IPS-20b (cell line): ENCODE results near the gene DAPK2.

Source experiments
- H3K27ac ChIP-seq: one replicate; pipeline ENCODE4 v1.5.1; 2013; ENCODE audit warnings: low read length
- H3K27me3 ChIP-seq: 2 replicates; pipeline ENCODE4 v1.6.1; 2013; ENCODE audit warnings: mild to moderate bottlenecking, low read length, inconsistent platforms; ENCODE audit not compliant: insufficient read depth
- H3K36me3 ChIP-seq: 2 replicates; pipeline ENCODE4 v1.6.1; 2013; ENCODE audit warnings: low read depth, mild to moderate bottlenecking, inconsistent platforms, low read length, moderate library complexity; ENCODE audit not compliant: insufficient read depth
- H3K4me1 ChIP-seq: 2 replicates; pipeline ENCODE4 v1.6.1; 2013; ENCODE audit warnings: mild to moderate bottlenecking, control low read depth, inconsistent platforms, low read length, moderate library complexity; ENCODE audit not compliant: insufficient read depth
- H3K4me3 ChIP-seq: 2 replicates; pipeline ENCODE4 v1.5.1; 2013; ENCODE audit warnings: mild to moderate bottlenecking, low read length, inconsistent platforms
- H3K9ac ChIP-seq: 2 replicates; pipeline ENCODE4 v1.6.1; 2013; ENCODE audit warnings: low read depth, mild to moderate bottlenecking, inconsistent platforms, low read length, moderate library complexity
- H3K9me3 ChIP-seq: 2 replicates; pipeline ENCODE4 v1.6.1; 2013; ENCODE audit warnings: mild to moderate bottlenecking, low read depth, low read length, inconsistent platforms; ENCODE audit not compliant: insufficient read depth

DAPK2 gene

GRCh38 chr15:63943829-63944680, 102.2 kb downstream of the DAPK2 start:
- Histone ChIP-seq H3K4me3 (no peak overlapping the region), H3K27me3 (no peaks in the 10 kb centered on the region), H3K9me3 (no peaks in the 10 kb centered on the region), H3K9ac (no peak overlapping the region), H3K27ac (no peak overlapping the region), H3K4me1 (0 out of 2 replicates have a peak, but pooled peaks cover 3% of the 10 kb centered on the region), H3K36me3 (no peaks in the 10 kb centered on the region)

GRCh38 chr15:63942486-63943365, 103.6 kb downstream of the DAPK2 start:
- Histone ChIP-seq H3K27me3 (no peaks in the 10 kb centered on the region), H3K4me3 (no peak overlapping the region), H3K9ac (no peak overlapping the region; the same call in 1 of the 2 replicates), H3K36me3 (no peaks in the 10 kb centered on the region), H3K27ac (no peak overlapping the region), H3K9me3 (no peaks in the 10 kb centered on the region), H3K4me1 (0 out of 2 replicates have a peak, but pooled peaks cover 3% of the 10 kb centered on the region)

- no peak overlapping the region for H3K27ac ChIP-seq
- H3K9ac ChIP-seq, result no peak overlapping the region
- H3K27me3 ChIP-seq, result no peaks in the 10 kb centered on the region
- no peaks in the 10 kb centered on the region for H3K9me3 ChIP-seq
- no peaks in the 10 kb centered on the region for H3K36me3 ChIP-seq
- H3K4me3 ChIP-seq, result no peak overlapping the region
- 0 out of 2 replicates have a peak, but pooled peaks cover 3% of the 10 kb centered on the region for H3K4me1 ChIP-seq
These were observed 104.4 kb downstream of the DAPK2 start for GRCh38 chr15:63941698-63942465.

- H3K27ac ChIP-seq, result no peak overlapping the region
- H3K4me1 ChIP-seq, result 0 out of 2 replicates have a peak, but pooled peaks cover 3% of the 10 kb centered on the region
- no peaks in the 10 kb centered on the region for H3K9me3 ChIP-seq
- H3K27me3 ChIP-seq, result no peaks in the 10 kb centered on the region
- H3K4me3 ChIP-seq, result no peak overlapping the region
- H3K36me3 ChIP-seq, result no peaks in the 10 kb centered on the region
- no peak overlapping the region for H3K9ac ChIP-seq
These were observed 105.2 kb downstream of the DAPK2 start for GRCh38 chr15:63940966-63941620.

GRCh38 chr15:63939531-63940130, 106.7 kb downstream of the DAPK2 start:
- Histone ChIP-seq H3K4me1 (no peaks in the 10 kb centered on the region), H3K4me3 (no peak overlapping the region), H3K9me3 (no peaks in the 10 kb centered on the region), H3K27me3 (no peaks in the 10 kb centered on the region), H3K9ac (no peak overlapping the region), H3K36me3 (no peaks in the 10 kb centered on the region), H3K27ac (no peak overlapping the region)

GRCh38 chr15:63938486-63939061, 107.7 kb downstream of the DAPK2 start:
- Histone ChIP-seq H3K9me3 (no peaks in the 10 kb centered on the region), H3K27me3 (no peaks in the 10 kb centered on the region), H3K27ac (no peak overlapping the region), H3K4me1 (no peaks in the 10 kb centered on the region), H3K4me3 (no peak overlapping the region), H3K9ac (no peak overlapping the region), H3K36me3 (no peaks in the 10 kb centered on the region)

- Histone ChIP-seq H3K27me3 (no peaks in the 10 kb centered on the region), H3K36me3 (no peaks in the 10 kb centered on the region), H3K4me1 (no peaks in the 10 kb centered on the region), H3K27ac (no peak overlapping the region), H3K4me3 (no peak overlapping the region), H3K9me3 (no peaks in the 10 kb centered on the region), H3K9ac (no peak overlapping the region)
These were observed 112.8 kb downstream of the DAPK2 start for GRCh38 chr15:63933522-63933921.

GRCh38 chr15:63931556-63931955, 114.7 kb downstream of the DAPK2 start:
- Histone ChIP-seq H3K36me3 (no peaks in the 10 kb centered on the region), H3K9me3 (no peaks in the 10 kb centered on the region), H3K4me1 (no peaks in the 10 kb centered on the region), H3K4me3 (no peak overlapping the region), H3K27me3 (no peaks in the 10 kb centered on the region), H3K27ac (no peak overlapping the region), H3K9ac (no peak overlapping the region)

GRCh38 chr15:63930034-63930433, 116.3 kb downstream of the DAPK2 start:
- no peak overlapping the region for H3K9ac ChIP-seq
- no peak overlapping the region for H3K27ac ChIP-seq
- H3K36me3 ChIP-seq, result no peaks in the 10 kb centered on the region
- H3K9me3 ChIP-seq, result no peaks in the 10 kb centered on the region
- H3K4me3 ChIP-seq, result no peak overlapping the region
- no peaks in the 10 kb centered on the region for H3K4me1 ChIP-seq
- H3K27me3 ChIP-seq, result no peaks in the 10 kb centered on the region

- Histone ChIP-seq H3K36me3 (no peaks in the 10 kb centered on the region), H3K4me1 (no peaks in the 10 kb centered on the region), H3K4me3 (no peak overlapping the region), H3K27ac (no peak overlapping the region), H3K27me3 (no peaks in the 10 kb centered on the region), H3K9me3 (no peaks in the 10 kb centered on the region), H3K9ac (no peak overlapping the region)
These were observed 118.0 kb downstream of the DAPK2 start for GRCh38 chr15:63928185-63928842.
